GM10266 (cell line): Measurements from ENCODE around the gene NOTUM.

Experiments used
- DNase-seq: peaks from one replicate; pipeline ENCODE4 v3.0.0; 2012; ENCODE audit errors: extremely low spot score
- CTCF ChIP-seq: IDR thresholded peaks from 2 replicates; pipeline ENCODE4 v1.5.1; 2012; ENCODE audit warnings: mild to moderate bottlenecking, low read depth; ENCODE audit not compliant: control insufficient read depth, insufficient read depth; ENCODE audit errors: missing control alignments

NOTUM gene

GRCh38 chr17:81999976-82000802 lies 39.2 kb upstream of the NOTUM start:
- no peak for TF ChIP-seq CTCF
- no peak for DNase-seq

- no peak for TF ChIP-seq CTCF
- no peak for DNase-seq
Measured at GRCh38 chr17:81999587-81999975, 38.6 kb upstream of the NOTUM start.

- DNase-seq, result no peak
- no peak for TF ChIP-seq CTCF
Measured at GRCh38 chr17:81998691-81999438, 37.9 kb upstream of the NOTUM start.

- DNase-seq, result no peak
- no peak for TF ChIP-seq CTCF
Measured at GRCh38 chr17:81998212-81998611, 37.2 kb upstream of the NOTUM start.

GRCh38 chr17:81996757-81997441 lies 35.9 kb upstream of the NOTUM start:
- no peak for DNase-seq
- TF ChIP-seq CTCF, result no peak

- TF ChIP-seq CTCF, result no peak
- DNase-seq, result no peak
Measured at GRCh38 chr17:81996232-81996756, 35.3 kb upstream of the NOTUM start.
